ENCODE results near the gene TULP3.

- TF ChIP-seq CTCF (conservative IDR thresholded peaks at IDR 0.05 in 1 of 2, IDR thresholded peaks at IDR 0.05 in 1 of 2; ENCODE audit: low read depth in 1 of 2, low read length in 2 of 2) (no peak), EZH2 (IDR thresholded peaks at IDR 0.05; ENCODE audit: low read length, missing control alignments) (no peak)
Measured at GRCh38 chr12:2844786-2845185, 45.9 kb upstream of the TULP3 start.
